GM23338 (cell line): ENCODE measurements around the gene KIAA1549. TPM values are rescaled to one million over a fixed set of nuclear protein-coding genes. Genes with fewer than 3 reads are reported as not detected.

ENCODE experiments used
- ATAC-seq: fragments of 200-7000 bp; cut with Tn5 transposase; 3 replicates; pipeline ENCODE4 v1.9.1; 2020
- DNase-seq: peaks from one replicate; pipeline ENCODE4 v3.0.0-alpha.2; 2015; ENCODE audit warnings: low spot score
- H2AFZ ChIP-seq: fragments of 200-600 bp; sonication (generic); 2 replicates; pipeline ENCODE4 v1.8.0; 2016; ENCODE audit warnings: antibody characterized with exemption, mild to moderate bottlenecking, moderate library complexity
- H3F3A ChIP-seq: fragments of 200-600 bp; sonication (generic); replicated peaks from 2 replicates; pipeline ENCODE4 v1.8.0; 2017; ENCODE audit warnings: antibody characterized with exemption, mixed run types, low read depth
- H3K27ac ChIP-seq: fragments of 200-600 bp; sonication (generic); 2 replicates; pipeline ENCODE4 v1.6.1; 2016; ENCODE audit warnings: low read depth
- H3K27me3 ChIP-seq: fragments of 200-600 bp; sonication (generic); 2 replicates; pipeline ENCODE4 v1.8.0; 2016; ENCODE audit warnings: mild to moderate bottlenecking, mixed run types, moderate library complexity; ENCODE audit not compliant: insufficient read depth
- H3K36me3 ChIP-seq: fragments of 200-600 bp; sonication (generic); 2 replicates; pipeline ENCODE4 v1.8.0; 2016; ENCODE audit warnings: mild to moderate bottlenecking; ENCODE audit not compliant: insufficient read depth
- H3K4me1 ChIP-seq: fragments of 200-600 bp; sonication (generic); 2 replicates; pipeline ENCODE4 v1.8.0; 2016; ENCODE audit warnings: mild to moderate bottlenecking, moderate library complexity; ENCODE audit not compliant: insufficient read depth
- H3K4me2 ChIP-seq: fragments of 200-600 bp; sonication (generic); 2 replicates; pipeline ENCODE4 v1.7.1; 2017; ENCODE audit warnings: mixed run types
- H3K4me3 ChIP-seq: fragments of 200-600 bp; sonication (generic); 2 replicates; pipeline ENCODE4 v1.6.1; 2016; ENCODE audit warnings: mixed run types
- H3K79me2 ChIP-seq: fragments of 200-600 bp; sonication (generic); replicated peaks from 2 replicates; pipeline ENCODE4 v1.8.0; 2017; ENCODE audit warnings: mild to moderate bottlenecking; ENCODE audit not compliant: insufficient read depth
- H3K9me2 ChIP-seq: fragments of 200-600 bp; sonication (generic); 2 replicates; pipeline ENCODE4 v1.8.0; 2017; ENCODE audit not compliant: insufficient read depth
- H4K20me1 ChIP-seq: fragments of 200-600 bp; sonication (generic); replicated peaks from 2 replicates; pipeline ENCODE4 v1.8.0; 2017; ENCODE audit warnings: mild to moderate bottlenecking; ENCODE audit not compliant: insufficient read depth
- H3K27ac Mint-ChIP-seq: 2 replicates; pipeline ENCODE4 v1.8.0; 2020; ENCODE audit warnings: inconsistent platforms, mild to moderate bottlenecking, moderate library complexity, mixed read lengths
- H3K27me3 Mint-ChIP-seq: 3 replicates; pipeline ENCODE4 v1.8.0; 2022; ENCODE audit warnings: low read depth, mild to moderate bottlenecking, moderate library complexity, mixed read lengths, inconsistent platforms; ENCODE audit not compliant: insufficient read depth, poor library complexity
- H3K36me3 Mint-ChIP-seq: 3 replicates; pipeline ENCODE4 v1.8.0; 2021; ENCODE audit warnings: low read depth, mild to moderate bottlenecking, inconsistent platforms, moderate library complexity, mixed read lengths
- H3K4me1 Mint-ChIP-seq: 3 replicates; pipeline ENCODE4 v1.8.0; 2020; ENCODE audit warnings: mild to moderate bottlenecking, inconsistent platforms, mixed read lengths
- H3K4me3 Mint-ChIP-seq: 3 replicates; pipeline ENCODE4 v1.8.0; 2021; ENCODE audit warnings: moderate library complexity, mild to moderate bottlenecking, inconsistent platforms, mixed read lengths
- H3K9me3 Mint-ChIP-seq: 3 replicates; pipeline ENCODE4 v1.8.0; 2020; ENCODE audit warnings: moderate library complexity, mild to moderate bottlenecking, inconsistent platforms, mixed read lengths
- CREB1 ChIP-seq: fragments of 250-450 bp; sonication (Bioruptor Pico); IDR thresholded peaks from 2 replicates; pipeline ENCODE4 v1.5.0; 2020; ENCODE audit warnings: low read depth, mild to moderate bottlenecking, moderate library complexity
- EZH2 ChIP-seq: fragments of 200-600 bp; sonication (generic); IDR thresholded peaks from one replicate; pipeline ENCODE4 v1.8.0; 2017; ENCODE audit warnings: antibody characterized with exemption, mild to moderate bottlenecking, low read depth; ENCODE audit not compliant: unreplicated experiment
- JUNB ChIP-seq: IDR thresholded peaks from one replicate; pipeline ENCODE4 v1.6.1; 2016; ENCODE audit warnings: antibody characterized with exemption; ENCODE audit not compliant: unreplicated experiment
- NANOG ChIP-seq: IDR thresholded peaks from 2 replicates; pipeline ENCODE4 v1.6.1; 2016; ENCODE audit warnings: antibody characterized with exemption, borderline replicate concordance
- POLR2AphosphoS5 ChIP-seq: IDR thresholded peaks from 2 replicates; pipeline ENCODE4 v1.6.1; 2016; ENCODE audit warnings: antibody characterized with exemption, low read depth
- STAT1 ChIP-seq: IDR thresholded peaks from one replicate; pipeline ENCODE4 v1.6.1; 2016; ENCODE audit warnings: antibody characterized with exemption; ENCODE audit not compliant: unreplicated experiment
- ZNF114 ChIP-seq: fragments of 250-450 bp; sonication (Bioruptor Pico); IDR thresholded peaks from 2 replicates; pipeline ENCODE4 v1.5.0; 2020; ENCODE audit warnings: mild to moderate bottlenecking, moderate library complexity
- ZNF331 ChIP-seq: fragments of 250-450 bp; sonication (Bioruptor Pico); IDR thresholded peaks from 2 replicates; pipeline ENCODE4 v1.5.0; 2020; ENCODE audit warnings: low read depth, mild to moderate bottlenecking, moderate library complexity
- polyA plus RNA-seq: library from polyadenylated mRNA; unstranded; fragments of >200 nt; fragmentation: Nextera tagmentation; extraction: Ambion mirVana; gene quantifications from 2 replicates; pipeline ENCODE4 v1.2.1, GENCODE V29; 2016
- total RNA-seq: library from RNA; depleted of rRNA; stranded (reverse); fragments of >200 nt; shearing (Covaris generic); gene quantifications from 2 replicates; pipeline ENCODE4 v1.2.3, GENCODE V29; 2014
- TF ChIP-seq, protein P1 (sequence below): fragments of 250-450 bp; sonication (Bioruptor Pico); IDR thresholded peaks from 2 replicates; pipeline ENCODE4 v1.5.0; 2020; ENCODE audit warnings: mild to moderate bottlenecking, moderate library complexity

Gene KIAA1549
- total and polyA plus RNA-seq, 2 experiments from 2014 or later: 3.6 to 13.5 TPM

DNA sequence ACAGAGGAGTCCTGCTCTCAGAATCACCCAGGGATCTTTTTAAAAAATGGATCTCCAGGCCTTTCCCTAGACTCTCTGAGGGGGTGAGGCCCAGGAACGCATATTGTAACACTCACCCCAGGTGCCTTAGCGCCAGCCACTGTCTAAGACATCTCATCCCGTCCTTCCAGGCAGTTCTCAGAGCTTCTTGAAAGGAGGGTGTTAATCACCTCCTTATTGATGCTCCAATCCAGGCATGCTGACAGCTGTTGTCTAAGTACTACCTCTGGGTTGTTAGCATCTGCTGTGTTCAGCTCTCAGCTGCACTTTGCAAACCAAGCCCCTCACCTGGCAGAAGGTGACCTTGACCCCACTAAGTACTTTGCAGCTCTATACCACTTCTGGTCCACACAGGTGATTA, 36.0 kb downstream of the KIAA1549 start:
- H3K4me3 ChIP-seq: no peak overlapping the region
- Mint-ChIP-seq H3K36me3 (0 out of 3 replicates have a peak, but pooled peaks cover 2% of the 10 kb centered on the region), H3K9me3 (no peaks in the 10 kb centered on the region), H3K4me3 (no peak overlapping the region), H3K27me3 (peaks cover 9% of the 10 kb centered on the region), H3K27ac (no peak overlapping the region), H3K4me1 (peaks cover 32% of the 10 kb centered on the region)
- H3K36me3 ChIP-seq: no peaks in the 10 kb centered on the region
- TF ChIP-seq, protein P1, sequence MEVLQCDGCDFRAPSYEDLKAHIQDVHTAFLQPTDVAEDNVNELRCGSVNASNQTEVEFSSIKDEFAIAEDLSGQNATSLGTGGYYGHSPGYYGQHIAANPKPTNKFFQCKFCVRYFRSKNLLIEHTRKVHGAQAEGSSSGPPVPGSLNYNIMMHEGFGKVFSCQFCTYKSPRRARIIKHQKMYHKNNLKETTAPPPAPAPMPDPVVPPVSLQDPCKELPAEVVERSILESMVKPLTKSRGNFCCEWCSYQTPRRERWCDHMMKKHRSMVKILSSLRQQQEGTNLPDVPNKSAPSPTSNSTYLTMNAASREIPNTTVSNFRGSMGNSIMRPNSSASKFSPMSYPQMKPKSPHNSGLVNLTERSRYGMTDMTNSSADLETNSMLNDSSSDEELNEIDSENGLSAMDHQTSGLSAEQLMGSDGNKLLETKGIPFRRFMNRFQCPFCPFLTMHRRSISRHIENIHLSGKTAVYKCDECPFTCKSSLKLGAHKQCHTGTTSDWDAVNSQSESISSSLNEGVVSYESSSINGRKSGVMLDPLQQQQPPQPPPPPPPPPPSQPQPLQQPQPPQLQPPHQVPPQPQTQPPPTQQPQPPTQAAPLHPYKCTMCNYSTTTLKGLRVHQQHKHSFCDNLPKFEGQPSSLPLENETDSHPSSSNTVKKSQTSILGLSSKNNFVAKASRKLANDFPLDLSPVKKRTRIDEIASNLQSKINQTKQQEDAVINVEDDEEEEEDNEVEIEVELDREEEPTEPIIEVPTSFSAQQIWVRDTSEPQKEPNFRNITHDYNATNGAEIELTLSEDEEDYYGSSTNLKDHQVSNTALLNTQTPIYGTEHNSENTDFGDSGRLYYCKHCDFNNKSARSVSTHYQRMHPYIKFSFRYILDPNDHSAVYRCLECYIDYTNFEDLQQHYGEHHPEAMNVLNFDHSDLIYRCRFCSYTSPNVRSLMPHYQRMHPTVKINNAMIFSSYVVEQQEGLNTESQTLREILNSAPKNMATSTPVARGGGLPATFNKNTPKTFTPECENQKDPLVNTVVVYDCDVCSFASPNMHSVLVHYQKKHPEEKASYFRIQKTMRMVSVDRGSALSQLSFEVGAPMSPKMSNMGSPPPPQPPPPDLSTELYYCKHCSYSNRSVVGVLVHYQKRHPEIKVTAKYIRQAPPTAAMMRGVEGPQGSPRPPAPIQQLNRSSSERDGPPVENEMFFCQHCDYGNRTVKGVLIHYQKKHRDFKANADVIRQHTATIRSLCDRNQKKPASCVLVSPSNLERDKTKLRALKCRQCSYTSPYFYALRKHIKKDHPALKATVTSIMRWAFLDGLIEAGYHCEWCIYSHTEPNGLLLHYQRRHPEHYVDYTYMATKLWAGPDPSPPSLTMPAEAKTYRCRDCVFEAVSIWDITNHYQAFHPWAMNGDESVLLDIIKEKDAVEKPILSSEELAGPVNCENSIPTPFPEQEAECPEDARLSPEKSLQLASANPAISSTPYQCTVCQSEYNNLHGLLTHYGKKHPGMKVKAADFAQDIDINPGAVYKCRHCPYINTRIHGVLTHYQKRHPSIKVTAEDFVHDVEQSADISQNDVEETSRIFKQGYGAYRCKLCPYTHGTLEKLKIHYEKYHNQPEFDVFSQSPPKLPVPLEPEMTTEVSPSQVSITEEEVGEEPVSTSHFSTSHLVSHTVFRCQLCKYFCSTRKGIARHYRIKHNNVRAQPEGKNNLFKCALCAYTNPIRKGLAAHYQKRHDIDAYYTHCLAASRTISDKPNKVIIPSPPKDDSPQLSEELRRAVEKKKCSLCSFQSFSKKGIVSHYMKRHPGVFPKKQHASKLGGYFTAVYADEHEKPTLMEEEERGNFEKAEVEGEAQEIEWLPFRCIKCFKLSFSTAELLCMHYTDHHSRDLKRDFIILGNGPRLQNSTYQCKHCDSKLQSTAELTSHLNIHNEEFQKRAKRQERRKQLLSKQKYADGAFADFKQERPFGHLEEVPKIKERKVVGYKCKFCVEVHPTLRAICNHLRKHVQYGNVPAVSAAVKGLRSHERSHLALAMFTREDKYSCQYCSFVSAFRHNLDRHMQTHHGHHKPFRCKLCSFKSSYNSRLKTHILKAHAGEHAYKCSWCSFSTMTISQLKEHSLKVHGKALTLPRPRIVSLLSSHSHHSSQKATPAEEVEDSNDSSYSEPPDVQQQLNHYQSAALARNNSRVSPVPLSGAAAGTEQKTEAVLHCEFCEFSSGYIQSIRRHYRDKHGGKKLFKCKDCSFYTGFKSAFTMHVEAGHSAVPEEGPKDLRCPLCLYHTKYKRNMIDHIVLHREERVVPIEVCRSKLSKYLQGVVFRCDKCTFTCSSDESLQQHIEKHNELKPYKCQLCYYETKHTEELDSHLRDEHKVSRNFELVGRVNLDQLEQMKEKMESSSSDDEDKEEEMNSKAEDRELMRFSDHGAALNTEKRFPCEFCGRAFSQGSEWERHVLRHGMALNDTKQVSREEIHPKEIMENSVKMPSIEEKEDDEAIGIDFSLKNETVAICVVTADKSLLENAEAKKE (CRISPR knock-in tag): no peak
- TF ChIP-seq NANOG (no peak), EZH2 (no peak), ZNF114 (CRISPR knock-in tag) (no peak), ZNF331 (CRISPR knock-in tag) (no peak), JUNB (no peak), POLR2AphosphoS5 (no peak), STAT1 (no peak), CREB1 (CRISPR knock-in tag) (no peak)
- no peaks in the 10 kb centered on the region for H3K9me2 ChIP-seq
- no peak overlapping the region for H3K27ac ChIP-seq
- H3F3A ChIP-seq: no peaks in the 10 kb centered on the region; the same call in 1 of the 2 replicates
- peaks cover 72% of the 10 kb centered on the region for H3K79me2 ChIP-seq
- H3K27me3 ChIP-seq: no peaks in the 10 kb centered on the region
- no peak overlapping the region for H3K4me2 ChIP-seq
- no peak for DNase-seq
- peaks cover 18% of the 10 kb centered on the region for H4K20me1 ChIP-seq
- no peak overlapping the region for H2AFZ ChIP-seq
- peaks cover 23% of the 10 kb centered on the region for H3K4me1 ChIP-seq
- ATAC-seq: peak; percentile 63
